GM12864 (cell line): ENCODE data around the gene STK32B.
"Not testable (repeated sequence)": the region's sequence is repeated elsewhere in the genome, so short reads cannot be mapped to it uniquely, and the experiment has no call there.

Experiments used
- DNase-seq: peaks from one replicate; pipeline ENCODE4 v3.0.0-alpha.2; 2011; ENCODE audit warnings: low read depth
- H3K4me3 ChIP-seq: 2 replicates; pipeline ENCODE4 v1.5.1; 2011; ENCODE audit warnings: mild to moderate bottlenecking, low read depth, low read length, control low read depth
- TF ChIP-seq, protein P1 (sequence below): IDR thresholded peaks from 2 replicates; pipeline ENCODE4 v1.5.1; 2011; ENCODE audit warnings: low read depth, mild to moderate bottlenecking, moderate library complexity, low read length, control low read depth, inconsistent platforms; ENCODE audit errors: missing control alignments

STK32B gene

DNA sequence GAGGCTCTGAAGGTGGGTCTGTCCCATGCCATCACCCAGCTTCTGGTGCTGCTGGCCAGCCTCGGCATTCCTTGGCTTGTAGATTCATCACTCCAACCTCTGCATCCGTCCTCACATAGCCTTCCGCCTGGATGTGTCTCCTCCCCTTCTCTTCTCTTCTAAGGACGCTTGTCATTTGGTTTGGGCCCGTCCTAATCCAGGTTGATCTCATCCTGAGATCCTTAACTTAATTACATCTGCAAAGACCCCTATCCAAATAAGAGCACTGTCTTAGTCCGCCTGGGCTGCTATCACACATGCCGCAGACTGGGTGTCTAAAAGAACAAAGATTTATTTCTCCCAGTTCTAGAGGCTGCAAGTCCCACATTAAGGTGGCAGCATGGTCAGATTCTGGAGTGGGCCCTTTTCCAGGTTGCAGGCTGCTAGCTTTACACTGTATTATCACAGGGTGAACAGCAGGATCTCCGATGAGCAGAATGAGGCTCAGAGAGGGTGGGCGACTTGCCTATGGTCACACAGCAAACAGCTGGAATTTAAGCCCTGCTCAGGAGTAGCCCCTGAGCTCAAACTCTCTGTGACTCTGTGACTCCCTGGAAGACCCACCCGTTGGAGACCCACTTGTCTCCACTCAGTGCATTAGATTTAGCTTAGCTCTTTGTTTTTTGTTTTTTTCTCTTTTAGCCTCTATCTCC is 113.1 kb downstream of the STK32B start:
- TF ChIP-seq, protein P1, sequence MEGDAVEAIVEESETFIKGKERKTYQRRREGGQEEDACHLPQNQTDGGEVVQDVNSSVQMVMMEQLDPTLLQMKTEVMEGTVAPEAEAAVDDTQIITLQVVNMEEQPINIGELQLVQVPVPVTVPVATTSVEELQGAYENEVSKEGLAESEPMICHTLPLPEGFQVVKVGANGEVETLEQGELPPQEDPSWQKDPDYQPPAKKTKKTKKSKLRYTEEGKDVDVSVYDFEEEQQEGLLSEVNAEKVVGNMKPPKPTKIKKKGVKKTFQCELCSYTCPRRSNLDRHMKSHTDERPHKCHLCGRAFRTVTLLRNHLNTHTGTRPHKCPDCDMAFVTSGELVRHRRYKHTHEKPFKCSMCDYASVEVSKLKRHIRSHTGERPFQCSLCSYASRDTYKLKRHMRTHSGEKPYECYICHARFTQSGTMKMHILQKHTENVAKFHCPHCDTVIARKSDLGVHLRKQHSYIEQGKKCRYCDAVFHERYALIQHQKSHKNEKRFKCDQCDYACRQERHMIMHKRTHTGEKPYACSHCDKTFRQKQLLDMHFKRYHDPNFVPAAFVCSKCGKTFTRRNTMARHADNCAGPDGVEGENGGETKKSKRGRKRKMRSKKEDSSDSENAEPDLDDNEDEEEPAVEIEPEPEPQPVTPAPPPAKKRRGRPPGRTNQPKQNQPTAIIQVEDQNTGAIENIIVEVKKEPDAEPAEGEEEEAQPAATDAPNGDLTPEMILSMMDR: no peak
- DNase-seq: no peak
- no peak overlapping the region for H3K4me3 ChIP-seq

DNA sequence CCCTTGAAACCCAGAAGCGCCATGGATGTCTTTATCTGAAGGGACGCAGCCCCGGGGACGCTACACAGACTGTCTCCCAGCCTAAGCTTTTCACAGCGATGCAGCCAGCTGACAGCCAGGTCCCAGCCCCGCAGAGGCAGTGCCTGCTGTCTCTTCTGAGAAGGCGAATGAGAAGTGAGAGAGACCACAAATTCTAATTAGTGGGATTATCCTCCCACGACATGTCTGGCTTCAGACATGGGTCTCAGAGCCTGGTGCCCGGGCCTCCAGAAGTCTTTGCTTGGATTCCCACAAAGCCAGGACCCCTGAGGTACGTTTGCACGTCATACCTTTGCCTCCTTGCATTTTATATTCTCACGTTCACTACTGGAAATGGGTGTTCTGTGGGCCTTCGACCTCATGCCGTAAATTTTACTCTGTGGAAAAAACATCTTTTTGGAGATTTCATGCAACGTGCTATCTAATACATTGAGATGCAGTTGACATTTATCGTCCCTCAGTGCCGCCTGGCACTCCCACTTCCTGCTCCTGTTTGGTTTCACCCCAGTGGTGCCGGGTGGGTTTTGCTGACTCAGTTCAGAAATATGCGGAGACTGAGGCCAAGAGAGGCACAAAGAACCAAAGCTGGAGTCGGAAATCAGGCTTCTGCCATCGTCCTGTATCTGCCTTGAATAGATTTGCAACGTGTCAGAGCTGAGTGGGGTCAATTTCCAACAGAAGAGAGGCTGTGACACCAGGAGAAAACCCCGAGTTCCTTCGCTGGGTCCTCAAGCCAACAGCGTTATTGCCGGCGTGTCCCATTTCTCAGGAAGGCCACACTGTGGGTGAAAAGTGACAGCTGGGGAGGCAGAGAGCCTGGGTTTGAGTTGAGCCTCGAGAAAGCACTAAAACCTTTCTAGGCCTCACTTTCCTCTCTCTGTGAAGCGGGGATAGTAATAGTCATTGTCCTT is 114.4 kb downstream of the STK32B start:
- DNase-seq: no peak
- TF ChIP-seq, protein P1: no peak
- no peak overlapping the region for H3K4me3 ChIP-seq

DNA sequence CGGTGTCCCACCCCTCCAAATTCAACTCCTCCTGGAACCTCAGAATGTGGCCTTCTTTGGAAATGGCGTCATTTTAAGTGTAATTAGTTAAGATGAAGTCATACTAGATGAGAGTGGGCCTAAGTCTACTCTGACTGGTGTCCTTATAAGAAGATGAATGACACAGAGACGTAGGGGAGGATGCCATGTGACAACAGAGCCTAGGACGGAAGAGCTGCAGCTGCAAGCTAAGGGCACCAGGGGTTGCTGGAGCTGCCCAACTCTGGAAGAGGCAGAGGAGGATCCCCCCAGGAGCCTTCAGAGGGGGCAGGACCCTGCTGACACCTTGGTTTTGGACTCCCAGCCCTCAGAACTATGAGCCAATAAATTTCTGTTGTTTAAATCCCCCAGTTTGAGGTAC is 115.1 kb downstream of the STK32B start:
- TF ChIP-seq, protein P1: no peak
- no peak for DNase-seq
- H3K4me3 ChIP-seq: no peak overlapping the region

DNA sequence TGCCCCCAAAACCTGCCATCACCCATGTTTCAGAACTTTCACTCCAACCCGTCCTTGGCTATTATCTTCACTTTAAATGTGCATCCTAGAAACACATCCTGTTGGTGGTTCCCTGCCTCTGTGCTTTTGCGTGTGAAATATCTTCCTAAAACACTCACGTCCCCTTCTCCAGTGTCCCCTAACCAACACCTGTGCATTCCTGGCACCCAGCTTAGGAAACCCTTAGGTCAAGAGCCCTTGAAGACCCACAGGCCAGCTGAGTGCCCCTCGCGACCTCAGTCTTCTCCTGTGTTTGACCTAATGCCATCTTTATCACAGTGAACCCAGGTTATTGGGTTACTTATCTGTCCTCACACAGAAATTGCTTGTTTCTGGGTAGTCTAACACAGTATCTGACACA is 117.6 kb downstream of the STK32B start:
- TF ChIP-seq, protein P1: no peak
- no peak overlapping the region for H3K4me3 ChIP-seq
- no peak for DNase-seq

DNA sequence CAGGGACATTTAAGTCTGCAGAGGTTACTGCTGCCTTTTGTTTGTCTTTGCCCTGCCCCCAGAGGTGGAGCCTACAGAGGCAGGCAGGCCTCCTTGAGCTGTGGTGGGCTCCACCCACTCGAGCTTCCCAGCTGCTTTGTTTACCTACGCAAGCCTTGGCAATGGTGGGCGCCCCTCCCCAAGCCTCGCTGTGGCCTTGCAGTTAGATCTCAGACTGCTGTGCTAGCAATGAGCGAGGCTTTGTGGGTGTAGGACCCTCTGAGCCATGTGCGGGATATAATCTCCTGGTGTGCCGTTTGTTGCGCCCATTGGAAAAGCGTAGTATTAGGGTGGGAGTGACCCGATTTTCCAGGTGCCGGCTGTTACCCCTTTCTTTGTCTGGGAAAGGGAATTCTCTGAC is 124.6 kb downstream of the STK32B start:
- H3K4me3 ChIP-seq, DNase-seq: not testable (repeated sequence)

- no peak for DNase-seq
- no peak overlapping the region for H3K4me3 ChIP-seq
- TF ChIP-seq, protein P1: no peak
Observed at GRCh38 chr4:5184606-5185005, 133.3 kb downstream of the STK32B start.

DNA sequence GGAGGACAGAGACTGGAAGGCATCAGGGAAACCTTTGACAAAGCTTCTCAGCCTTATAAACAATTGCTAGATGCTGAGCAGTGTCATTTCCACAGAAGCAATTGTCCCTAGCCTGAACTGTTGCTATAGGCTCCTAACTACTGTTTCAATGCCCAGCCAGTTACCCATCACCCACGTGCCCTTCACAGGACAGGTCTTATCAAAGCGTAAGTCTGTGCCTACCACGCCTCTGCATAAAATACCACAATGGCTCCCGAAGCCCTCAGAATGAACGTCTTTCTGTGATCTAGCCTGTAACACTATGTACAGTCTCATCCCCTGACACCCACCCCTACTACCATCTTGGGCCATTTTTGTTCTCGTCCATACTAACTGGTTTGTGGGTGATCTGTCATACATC is 134.3 kb downstream of the STK32B start:
- TF ChIP-seq, protein P1: no peak
- H3K4me3 ChIP-seq: no peak overlapping the region
- no peak for DNase-seq
